Psoas muscle (tissue), 8 donors: ENCODE measurements around the gene EYA2. TPM values are rescaled to one million over a fixed set of nuclear protein-coding genes. Genes with fewer than 3 reads are reported as not detected.

Experiments used
- ATAC-seq, 4 donors: fragments of 200-7000 bp; cut with Tn5 transposase; one replicate each; pipeline ENCODE4 v1.9.1; 2020; ENCODE audit warnings: moderate library complexity in 3 of 4, mild to moderate bottlenecking in 2 of 4
- DNase-seq, 2 donors: peaks; one replicate each; pipeline ENCODE4 v3.0.0-alpha.2; 2020
- H3K27ac ChIP-seq: fragments of 200-600 bp; one replicate; pipeline ENCODE4 v1.8.0; 2022
- H3K27me3 ChIP-seq, 3 donors: fragments of 200-600 bp in 1 of 3; one replicate each; pipeline versions ENCODE4 v1.6.1 to v1.8.0; 2013 to 2022; ENCODE audit warnings: low read length in 2 of 3, mild to moderate bottlenecking in 2 of 3, moderate library complexity in 1 of 3; ENCODE audit not compliant: insufficient read depth in 3 of 3
- H3K36me3 ChIP-seq, 2 donors: fragments of 200-600 bp in 1 of 2; one replicate each; pipeline versions ENCODE4 v1.6.1 to v1.8.0; 2013 to 2022; ENCODE audit warnings: low read depth in 1 of 2, mild to moderate bottlenecking in 1 of 2, moderate library complexity in 1 of 2; ENCODE audit not compliant: insufficient read depth in 1 of 2
- H3K4me1 ChIP-seq: fragments of 200-600 bp; one replicate; pipeline ENCODE4 v1.8.0; 2022
- H3K4me3 ChIP-seq: fragments of 200-600 bp; one replicate; pipeline ENCODE4 v1.8.0; 2022; ENCODE audit warnings: mild to moderate bottlenecking
- H3K9me3 ChIP-seq: fragments of 200-600 bp; one replicate; pipeline ENCODE4 v1.8.0; 2022
- WGBS, 3 donors: extraction: QIAGEN DNeasy Blood & Tissue Kit; methylation state at CpG; one replicate each; pipeline versions ENCODE4 v1.1.6 to v1.1.7; 2013; 5-methylcytosine and 5-hydroxymethylcytosine counted together
- intact Hi-C, 2 donors: fragments of 100-400 bp; cut with DNase I; formaldehyde crosslinking; loops; one replicate each; pipeline versions ENCODE4 v1.11.0 to v1.14.2; 2022
- polyA plus RNA-seq, 3 donors: library from polyadenylated mRNA; stranded (reverse); fragments of 200-250 nt; gene quantifications; one replicate each; pipeline ENCODE4 v1.2.3, GENCODE V29; 2013
- total RNA-seq, 4 donors: library from RNA; stranded (reverse); fragmentation: NEBNext Ultra II Directional in 2 of 4; extraction: Animal tissue kit (Norgen Biotek cat#: 25700) in 2 of 4; gene quantifications; one replicate each; pipeline versions ENCODE4 v1.2.1 to v1.2.4, GENCODE V29; 2021 to 2023
- TF ChIP-seq, protein P1 (sequence below): fragments of 200-600 bp; IDR thresholded peaks from one replicate; pipeline ENCODE4 v1.8.0; 2022; ENCODE audit warnings: antibody characterized with exemption
- donor health status: healthy with polysubstance abuse.
- donor health status: DM: no; HTN: no; CAD: no; lungs with moderate emphysema.
- donor health status: Bipolar disorder and iron deficiency.
- donor health status: healthy.
- donor health status: DM: yes; HTN: yes; CAD: no.
- donor health status: DM: no; HTN: no; CAD: no.
- donor health status: DM: no; HTN: no; CAD: no.
- donor health status: DM: yes; HTN: yes; CAD: no.

Gene EYA2
- total and polyA plus RNA-seq, 7 donors = 0.72 to 4.0 (median 2.0) TPM

DNA sequence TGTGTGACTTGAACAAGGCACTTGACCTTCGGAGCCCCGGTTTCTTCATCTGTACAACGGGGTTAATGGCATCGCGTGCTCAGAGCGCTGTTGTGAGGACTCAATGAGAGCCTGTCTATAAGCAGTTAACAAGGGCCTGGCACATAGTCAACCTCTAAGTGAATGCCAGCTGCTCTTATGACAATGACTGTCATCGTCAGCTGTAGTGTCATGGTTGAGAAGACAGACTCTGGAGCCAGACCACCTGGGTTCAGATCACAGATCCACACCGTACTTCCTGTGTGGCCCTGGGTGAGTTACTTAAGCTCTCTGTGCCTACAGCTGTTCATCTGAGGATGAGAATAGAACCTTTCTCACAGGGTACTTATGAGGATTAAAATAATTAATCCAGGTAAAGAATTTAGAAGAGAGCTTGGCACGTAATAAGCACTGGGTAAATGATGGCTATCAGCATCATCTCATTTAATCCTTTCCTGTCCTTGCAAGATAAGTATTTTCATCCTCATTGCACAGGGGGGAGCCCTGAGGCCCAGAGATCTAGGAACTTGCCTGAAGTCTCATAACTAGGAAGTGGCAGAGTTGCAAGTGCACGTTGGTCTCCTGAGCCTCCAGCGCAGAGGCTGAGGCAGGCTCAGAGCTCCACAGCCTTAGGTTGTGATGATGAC lies 105.3 kb downstream of the EYA2 start:
- H3K9me3 ChIP-seq = no peaks in the 10 kb centered on the region
- TF ChIP-seq, protein P1, sequence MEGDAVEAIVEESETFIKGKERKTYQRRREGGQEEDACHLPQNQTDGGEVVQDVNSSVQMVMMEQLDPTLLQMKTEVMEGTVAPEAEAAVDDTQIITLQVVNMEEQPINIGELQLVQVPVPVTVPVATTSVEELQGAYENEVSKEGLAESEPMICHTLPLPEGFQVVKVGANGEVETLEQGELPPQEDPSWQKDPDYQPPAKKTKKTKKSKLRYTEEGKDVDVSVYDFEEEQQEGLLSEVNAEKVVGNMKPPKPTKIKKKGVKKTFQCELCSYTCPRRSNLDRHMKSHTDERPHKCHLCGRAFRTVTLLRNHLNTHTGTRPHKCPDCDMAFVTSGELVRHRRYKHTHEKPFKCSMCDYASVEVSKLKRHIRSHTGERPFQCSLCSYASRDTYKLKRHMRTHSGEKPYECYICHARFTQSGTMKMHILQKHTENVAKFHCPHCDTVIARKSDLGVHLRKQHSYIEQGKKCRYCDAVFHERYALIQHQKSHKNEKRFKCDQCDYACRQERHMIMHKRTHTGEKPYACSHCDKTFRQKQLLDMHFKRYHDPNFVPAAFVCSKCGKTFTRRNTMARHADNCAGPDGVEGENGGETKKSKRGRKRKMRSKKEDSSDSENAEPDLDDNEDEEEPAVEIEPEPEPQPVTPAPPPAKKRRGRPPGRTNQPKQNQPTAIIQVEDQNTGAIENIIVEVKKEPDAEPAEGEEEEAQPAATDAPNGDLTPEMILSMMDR = no peak
- DNase-seq (no peak), ATAC-seq (no peak)
- no peaks in the 10 kb centered on the region for H3K4me1 ChIP-seq
- no peaks in the 10 kb centered on the region for H3K27me3 ChIP-seq
- no peaks in the 10 kb centered on the region for H3K36me3 ChIP-seq
- intact Hi-C loops = no loop called here
- no peak overlapping the region for H3K4me3 ChIP-seq
- no peak overlapping the region for H3K27ac ChIP-seq
- 64 to 68% (median 66%) methylated on average over 11 of the region's 11 CpGs for WGBS, 3 donors

DNA sequence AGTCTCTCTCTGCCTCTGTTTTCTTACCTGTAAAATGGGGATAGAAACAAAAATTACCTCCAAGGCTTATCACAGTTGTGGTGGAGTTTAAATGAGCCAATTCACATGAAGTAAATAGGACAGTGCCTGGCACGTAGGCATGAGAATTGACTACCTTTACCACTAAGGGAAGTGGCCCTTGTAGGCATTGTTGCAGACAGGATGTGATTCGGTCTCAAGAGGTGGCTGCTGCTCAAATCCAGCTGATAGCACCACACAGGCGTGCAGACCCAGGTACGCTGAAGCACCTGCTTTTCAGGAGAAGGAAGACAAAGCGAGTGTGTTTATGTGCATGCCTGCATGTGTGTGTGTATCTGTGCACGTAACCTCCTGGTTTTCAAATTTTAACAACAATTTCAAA lies 108.6 kb downstream of the EYA2 start:
- no peaks in the 10 kb centered on the region for H3K27me3 ChIP-seq
- H3K4me1 ChIP-seq = no peaks in the 10 kb centered on the region
- H3K27ac ChIP-seq = no peak overlapping the region
- no peaks in the 10 kb centered on the region for H3K36me3 ChIP-seq
- no peaks in the 10 kb centered on the region for H3K9me3 ChIP-seq
- TF ChIP-seq, protein P1 = no peak
- H3K4me3 ChIP-seq = no peak overlapping the region
- WGBS, 3 donors = 79 to 87% (median 86%) methylated on average over 6 of the region's 6 CpGs
- intact Hi-C loops = no loop called here
- ATAC-seq (no peak), DNase-seq (no peak)

DNA sequence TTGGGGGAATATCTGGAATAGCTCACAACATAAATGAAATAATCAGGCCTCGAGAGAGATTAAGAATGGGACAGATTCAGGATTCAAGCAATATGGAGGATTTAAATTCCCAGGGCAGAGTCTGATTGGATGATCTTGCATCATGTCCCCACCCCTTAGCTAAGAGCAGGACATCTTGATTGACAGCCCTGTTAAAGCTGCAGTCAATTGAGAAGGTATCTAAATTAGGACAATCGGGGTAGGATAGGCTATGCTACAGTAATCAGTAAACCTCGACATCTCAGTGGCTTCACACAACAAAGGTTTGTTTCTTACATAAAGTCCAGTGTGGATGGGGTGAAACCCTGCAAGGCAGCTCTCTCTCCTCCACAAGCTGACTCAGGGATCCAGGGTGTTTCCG lies 109.5 kb downstream of the EYA2 start:
- no peaks in the 10 kb centered on the region for H3K27me3 ChIP-seq
- H3K27ac ChIP-seq = no peak overlapping the region
- WGBS, 3 donors = 80 to 88% (median 83%) methylated on average over 4 of the region's 4 CpGs
- H3K4me1 ChIP-seq = no peaks in the 10 kb centered on the region
- ATAC-seq (no peak), DNase-seq (no peak)
- no peaks in the 10 kb centered on the region for H3K9me3 ChIP-seq
- no peak overlapping the region for H3K4me3 ChIP-seq
- TF ChIP-seq, protein P1 = no peak
- no peaks in the 10 kb centered on the region for H3K36me3 ChIP-seq
- intact Hi-C loops = no loop called here

DNA sequence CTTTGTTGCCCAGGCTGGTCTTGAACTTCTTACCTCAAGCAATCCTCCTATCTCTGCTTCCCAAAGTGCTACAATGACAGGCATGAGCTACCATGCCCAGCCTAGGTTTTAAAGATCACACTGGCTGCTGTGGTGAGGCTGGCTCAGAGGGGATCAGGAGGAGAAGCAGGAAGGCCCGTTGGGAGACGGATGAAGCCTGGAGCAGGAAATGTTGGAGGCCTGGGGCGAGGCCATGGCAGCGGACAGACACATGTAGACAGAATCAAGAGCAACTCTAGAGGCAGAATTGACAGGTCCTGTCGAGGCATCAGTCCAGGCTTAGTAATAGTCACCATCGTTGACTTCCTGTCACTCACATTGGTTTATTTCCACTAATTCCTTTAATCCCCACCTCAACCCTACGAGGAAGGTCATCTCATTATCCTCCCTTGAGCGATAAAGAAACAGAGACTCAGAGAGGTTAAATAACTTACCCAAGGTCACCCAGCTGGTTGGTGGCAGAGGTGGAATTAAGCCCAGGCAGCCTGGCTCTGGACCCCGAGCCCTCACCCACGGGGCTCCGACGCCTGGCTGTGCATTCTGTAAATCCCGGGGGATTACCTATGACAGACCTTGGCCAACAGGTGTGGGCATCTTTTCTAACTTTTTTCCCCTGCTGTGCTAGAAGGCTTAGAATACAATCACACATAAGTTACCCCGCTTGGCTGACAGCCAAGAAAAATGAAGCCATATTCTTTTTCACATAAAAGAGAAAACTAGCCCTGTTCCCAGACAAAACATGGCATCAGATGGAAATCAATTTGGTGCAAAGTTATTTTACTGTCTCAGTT lies 113.4 kb downstream of the EYA2 start:
- no peak for DNase-seq
- no peak overlapping the region for H3K27ac ChIP-seq
- TF ChIP-seq, protein P1 = no peak
- ATAC-seq = no peak
- H3K4me3 ChIP-seq = no peak overlapping the region
- peaks cover 3% of the 10 kb centered on the region for H3K9me3 ChIP-seq
- no peaks in the 10 kb centered on the region for H3K4me1 ChIP-seq
- WGBS, 3 donors = 35 to 36% (median 36%) methylated on average over 14 of the region's 14 CpGs
- no peaks in the 10 kb centered on the region for H3K36me3 ChIP-seq
- H3K27me3 ChIP-seq = no peaks in the 10 kb centered on the region
- intact Hi-C loops = no loop called here
